HepG2 (cell line): ENCODE data around the gene RINL. TPM values are rescaled to one million over a fixed set of nuclear protein-coding genes. Genes with fewer than 3 reads are reported as not detected.

Source experiments
- ATAC-seq: fragments of 200-7000 bp; cut with Tn5 transposase; 3 replicates; pipeline ENCODE4 v1.9.1; 2020; ENCODE audit warnings: mild to moderate bottlenecking, moderate library complexity
- BruUV-seq: library from RNA; stranded (reverse); fragments of 400-500 nt; replicated peaks from 2 replicates; lab custom pipeline; 2021; lab: Mats Ljungman, UMichigan
- CTCF ChIA-PET: fragments of 300-600 bp; formaldehyde crosslinking; extraction: SDS; loops from one replicate; lab custom pipeline; 2021; ENCODE audit warnings: low total read pairs, inconsistent platforms, low intra/inter-chr PET ratio; lab: Yijun Ruan, JAX
- POLR2A ChIA-PET: fragments of 350-600 bp; sonication (Branson Sonifier 250); formaldehyde crosslinking; loops from one replicate; lab custom pipeline; 2020; ENCODE audit warnings: antibody characterized with exemption, inconsistent platforms; lab: Yijun Ruan, JAX
- DNase-seq: peaks from one replicate; pipeline ENCODE4 v3.0.0-alpha.2; 2015; ENCODE audit warnings: low spot score
- FAIRE-seq: peaks from 3 replicates; lab custom pipeline; 2011; peaks lifted over from hg19 to GRCh38; lab: Jason Lieb, UNC
- H2AFZ ChIP-seq: one replicate; pipeline ENCODE4 v1.6.1; 2011; ENCODE audit warnings: low read length, inconsistent platforms
- H3K27ac ChIP-seq: fragments of 300-600 bp; 3 replicates; pipeline ENCODE4 v1.8.0; 2011; ENCODE audit warnings: mixed run types, mild to moderate bottlenecking, mixed read lengths, low read length, inconsistent platforms; ENCODE audit not compliant: insufficient read depth; ENCODE audit errors: extremely low read length
- H3K27me3 ChIP-seq, 2 experiments: fragments of 200-600 bp in 1 of 2; 2 replicates in 1 of 2; 3 replicates in 1 of 2; pipeline versions ENCODE4 v1.6.0 to v1.8.0; 2011; ENCODE audit warnings: low read length in 2 of 2, mild to moderate bottlenecking in 2 of 2, moderate library complexity in 2 of 2, inconsistent platforms in 1 of 2; ENCODE audit not compliant: insufficient read depth in 2 of 2, control insufficient read depth in 1 of 2
- H3K36me3 ChIP-seq, 2 experiments: fragments of 200-600 bp in 1 of 2; replicated peaks in 1 of 2; 2 replicates in 1 of 2; 3 replicates in 1 of 2; pipeline versions ENCODE4 v1.5.1 to v1.8.0; 2011; ENCODE audit warnings: low read length in 2 of 2, inconsistent platforms in 1 of 2; ENCODE audit not compliant: insufficient read depth in 2 of 2, control insufficient read depth in 1 of 2
- H3K4me1 ChIP-seq: 2 replicates; pipeline ENCODE4 v1.5.1; 2012; ENCODE audit warnings: low read length, inconsistent platforms; ENCODE audit not compliant: insufficient read depth
- H3K4me2 ChIP-seq: 2 replicates; pipeline ENCODE4 v1.6.0; 2011; ENCODE audit warnings: low read depth, low read length, inconsistent platforms
- H3K4me3 ChIP-seq, 3 experiments: fragments of 200-600 bp in 1 of 3; sonication (generic), shearing (Covaris generic) in 1 of 3; replicated peaks in 1 of 3; 2 replicates each; pipeline ENCODE4 v1.5.1; 2011 to 2016; ENCODE audit warnings: low read length in 3 of 3, inconsistent platforms in 2 of 3, low read depth in 2 of 3, mild to moderate bottlenecking in 2 of 3, control low read depth in 1 of 3, mixed read lengths in 1 of 3; ENCODE audit not compliant: insufficient read depth in 1 of 3
- H3K79me2 ChIP-seq: one replicate; pipeline ENCODE4 v1.6.1; 2011; ENCODE audit warnings: low read length, inconsistent platforms; ENCODE audit not compliant: insufficient read depth
- H3K9ac ChIP-seq: 2 replicates; pipeline ENCODE4 v1.6.0; 2011; ENCODE audit warnings: mild to moderate bottlenecking, low read depth, low read length, inconsistent platforms; ENCODE audit not compliant: insufficient read depth
- H3K9me3 ChIP-seq: 2 replicates; pipeline ENCODE4 v1.5.1; 2012; ENCODE audit warnings: mild to moderate bottlenecking, low read length
- H4K20me1 ChIP-seq: 2 replicates; pipeline ENCODE4 v1.6.0; 2011; ENCODE audit warnings: inconsistent platforms, mild to moderate bottlenecking, low read length, moderate library complexity; ENCODE audit not compliant: insufficient read depth
- ARID3A ChIP-seq: IDR thresholded peaks from 2 replicates; pipeline ENCODE4 v1.6.1; 2012; ENCODE audit warnings: low read depth, low read length, improper control_type of control experiment
- ARID4A ChIP-seq: sonication (generic); formaldehyde crosslinking; IDR thresholded peaks from 2 replicates; pipeline ENCODE4 v1.5.0; 2020; ENCODE audit warnings: mild to moderate bottlenecking, missing genetic modification reagents, borderline replicate concordance
- ATF1 ChIP-seq: IDR thresholded peaks from 2 replicates; pipeline ENCODE4 v1.6.1; 2016; ENCODE audit warnings: mild to moderate bottlenecking, control low read depth
- GLI4 ChIP-seq: sonication (generic); formaldehyde crosslinking; IDR thresholded peaks from 2 replicates; pipeline ENCODE4 v1.5.1; 2020; ENCODE audit warnings: missing genetic modification reagents, mild to moderate bottlenecking, moderate library complexity, borderline replicate concordance
- RCOR2 ChIP-seq: IDR thresholded peaks from 2 replicates; pipeline ENCODE4 v1.6.1; 2016; ENCODE audit warnings: missing biosample characterization, missing genetic modification reagents
- THAP11 ChIP-seq: IDR thresholded peaks from 2 replicates; pipeline ENCODE4 v1.6.1; 2016; ENCODE audit warnings: missing biosample characterization, missing genetic modification reagents
- YEATS2 ChIP-seq: sonication (generic); formaldehyde crosslinking; IDR thresholded peaks from 2 replicates; pipeline ENCODE4 v1.4.0; 2020; ENCODE audit warnings: missing genetic modification reagents, borderline replicate concordance
- YY1 ChIP-seq: IDR thresholded peaks from 2 replicates; pipeline ENCODE4 v1.6.1; 2011; ENCODE audit warnings: low read length, low read depth, moderate library complexity, mild to moderate bottlenecking; ENCODE audit not compliant: insufficient read depth, insufficient replicate concordance
- ZNF280D ChIP-seq: sonication (generic); formaldehyde crosslinking; IDR thresholded peaks from 2 replicates; pipeline ENCODE4 v1.5.1; 2020; ENCODE audit warnings: mild to moderate bottlenecking, missing genetic modification reagents
- WGBS: methylation state at CpG from one replicate; pipeline ENCODE4 v1.1.6; 2017; ENCODE audit warnings: low lambda C conversion rate; 5-methylcytosine and 5-hydroxymethylcytosine counted together
- in situ Hi-C: cut with HindIII; loops from 2 replicates; pipeline ENCODE4 v1.10.0; 2017; ENCODE audit warnings: low pct_unique_long_range_greater_than_20kb; ENCODE audit not compliant: extremely low pct_ligation_motif_present
- intact Hi-C: fragments of 100-400 bp; cut with micrococcal nuclease; formaldehyde crosslinking; loops from one replicate; pipeline ENCODE4 v1.10.0; 2022; ENCODE audit not compliant: unreplicated experiment
- polyA plus RNA-seq, 8 experiments: library from polyadenylated mRNA; depleted of rRNA in 3 of 8; stranded (reverse) in 7 of 8; unstranded in 1 of 8; fragments of >200 nt; fragmentation: Illumina TruSeq in 4 of 8; extraction: Trizol in 4 of 8; gene quantifications; 2 replicates each; pipeline versions ENCODE4 v1.2.1 to v1.2.3, GENCODE V29; 2011 to 2016; ENCODE audit warnings: low read depth in 4 of 8, missing spikeins in 1 of 8, mixed read lengths in 1 of 8; ENCODE audit not compliant: insufficient read depth in 1 of 8
- total RNA-seq, 5 experiments: library from RNA; depleted of rRNA; stranded (reverse); fragments of >200 nt; fragmentation: Illumina TruSeq; extraction: Trizol; gene quantifications; 2 replicates each; pipeline ENCODE4 v1.2.3, GENCODE V29; 2016; ENCODE audit warnings: low read depth in 1 of 5
- TF ChIP-seq, protein P1 (sequence below): IDR thresholded peaks from 2 replicates; pipeline ENCODE4 v1.6.1; 2012; ENCODE audit warnings: low read length, improper control_type of control experiment

RINL gene
- total and polyA plus RNA-seq, 2 of the 13 experiments (the other 11 are each of a cell fraction or from before 2014, with no cell fraction given) = 11.4 to 18.0 TPM

DNA sequence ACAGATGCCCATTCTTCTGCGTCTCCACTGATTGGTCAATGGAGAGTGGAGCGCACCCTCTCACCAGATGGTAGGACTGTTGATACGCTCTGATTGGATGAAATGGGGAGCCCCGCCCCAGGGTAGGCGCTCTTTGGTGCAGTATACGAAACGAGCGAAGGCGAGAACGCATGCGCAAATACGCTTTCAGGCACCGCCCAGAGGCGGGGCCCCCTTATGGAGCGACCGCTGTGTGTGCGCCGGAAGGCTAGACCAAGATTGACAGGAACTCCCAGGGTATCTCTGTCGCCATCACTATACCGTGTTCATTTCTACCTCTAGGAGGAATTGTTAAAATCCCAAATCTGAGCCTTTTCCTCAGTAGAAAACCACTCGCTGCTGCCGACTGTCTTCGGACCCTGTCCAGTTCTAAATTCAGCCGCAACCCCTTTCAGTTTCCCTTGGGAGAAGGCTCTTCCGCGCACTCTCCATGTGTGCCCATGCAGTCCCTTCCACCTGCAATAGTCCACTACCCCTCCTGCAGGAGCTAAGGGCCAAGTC, 27.6 kb downstream of the RINL start:
- POLR2A ChIA-PET = interaction anchor here (0.9 to 9.1 kb wide), 16 partner anchors 10 to 232 kb away, joined by 3 to 148 read pairs (median 6); partner anchors contain the start of genes ACTN4, ECH1, EIF3K and MRPS12
- H3K27me3 ChIP-seq = no peaks in the 10 kb centered on the region; a peak in 1 of 5 replicates
- FAIRE-seq (peak; percentile 100), DNase-seq (no peak), ATAC-seq (peak; percentile 87)
- H3K27ac ChIP-seq = peak overlapping the region; percentile 96
- peaks cover 59% of the 10 kb centered on the region for H3K4me1 ChIP-seq
- BruUV-seq = no TSS peak
- H3K4me2 ChIP-seq = peak overlapping the region; percentile 88
- H3K4me3 ChIP-seq = peak overlapping the region; percentile 62 to 87 (median 72)
- 2% methylated on average over 21 of the region's 26 CpGs for WGBS
- CTCF ChIA-PET = no interaction called here
- H3K36me3 ChIP-seq = peaks cover 16 to 24% of the 10 kb centered on the region in 2 experiments
- H3K9me3 ChIP-seq = no peaks in the 10 kb centered on the region
- H4K20me1 ChIP-seq = peaks cover 33% of the 10 kb centered on the region
- in situ Hi-C loops (no loop called here), intact Hi-C loops (loop anchor here (2.0 kb wide), 2 partner anchors 20 to 48 kb away; partner anchors contain the start of genes ECH1, NFKBIB and SIRT2)
- peaks cover 45% of the 10 kb centered on the region for H3K79me2 ChIP-seq
- peak overlapping the region; percentile 78 for H3K9ac ChIP-seq
- no peak overlapping the region for H2AFZ ChIP-seq
- TF ChIP-seq YEATS2 = peak; percentile 61; the same call in 1 of the 2 replicates
- peak; percentile 75 for TF ChIP-seq ARID3A
- TF ChIP-seq ATF1 (CRISPR knock-in tag) = peak; percentile 79
- peak; percentile 67 for TF ChIP-seq YY1
- TF ChIP-seq ZNF280D = peak; percentile 38; the same call in 1 of the 2 replicates
- TF ChIP-seq ARID4A = peak; percentile 22; the same call in 1 of the 2 replicates
- no peak for TF ChIP-seq RCOR2 (CRISPR knock-in tag)
- peak; percentile 12; the same call in 1 of the 2 replicates for TF ChIP-seq THAP11 (CRISPR knock-in tag)
- TF ChIP-seq GLI4 (CRISPR knock-in tag) = 0 out of 2 replicates have a peak, but pooled peaks have one; percentile 3
- TF ChIP-seq, protein P1, sequence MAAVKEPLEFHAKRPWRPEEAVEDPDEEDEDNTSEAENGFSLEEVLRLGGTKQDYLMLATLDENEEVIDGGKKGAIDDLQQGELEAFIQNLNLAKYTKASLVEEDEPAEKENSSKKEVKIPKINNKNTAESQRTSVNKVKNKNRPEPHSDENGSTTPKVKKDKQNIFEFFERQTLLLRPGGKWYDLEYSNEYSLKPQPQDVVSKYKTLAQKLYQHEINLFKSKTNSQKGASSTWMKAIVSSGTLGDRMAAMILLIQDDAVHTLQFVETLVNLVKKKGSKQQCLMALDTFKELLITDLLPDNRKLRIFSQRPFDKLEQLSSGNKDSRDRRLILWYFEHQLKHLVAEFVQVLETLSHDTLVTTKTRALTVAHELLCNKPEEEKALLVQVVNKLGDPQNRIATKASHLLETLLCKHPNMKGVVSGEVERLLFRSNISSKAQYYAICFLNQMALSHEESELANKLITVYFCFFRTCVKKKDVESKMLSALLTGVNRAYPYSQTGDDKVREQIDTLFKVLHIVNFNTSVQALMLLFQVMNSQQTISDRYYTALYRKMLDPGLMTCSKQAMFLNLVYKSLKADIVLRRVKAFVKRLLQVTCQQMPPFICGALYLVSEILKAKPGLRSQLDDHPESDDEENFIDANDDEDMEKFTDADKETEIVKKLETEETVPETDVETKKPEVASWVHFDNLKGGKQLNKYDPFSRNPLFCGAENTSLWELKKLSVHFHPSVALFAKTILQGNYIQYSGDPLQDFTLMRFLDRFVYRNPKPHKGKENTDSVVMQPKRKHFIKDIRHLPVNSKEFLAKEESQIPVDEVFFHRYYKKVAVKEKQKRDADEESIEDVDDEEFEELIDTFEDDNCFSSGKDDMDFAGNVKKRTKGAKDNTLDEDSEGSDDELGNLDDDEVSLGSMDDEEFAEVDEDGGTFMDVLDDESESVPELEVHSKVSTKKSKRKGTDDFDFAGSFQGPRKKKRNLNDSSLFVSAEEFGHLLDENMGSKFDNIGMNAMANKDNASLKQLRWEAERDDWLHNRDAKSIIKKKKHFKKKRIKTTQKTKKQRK = peak; percentile 61; the same call in 1 of the 2 replicates
